Hepatocyte (in vitro differentiated cells): ENCODE results near the gene TYMS. TPM values are rescaled to one million over a fixed set of nuclear protein-coding genes. Genes with fewer than 3 reads are reported as not detected.

Experiments
- DNase-seq: peaks from one replicate; pipeline ENCODE4 v3.0.0-alpha.2; 2016; ENCODE audit warnings: low spot score
- H2AFZ ChIP-seq: fragments of 200-600 bp; sonication (generic); 2 replicates; pipeline ENCODE4 v1.6.0; 2016; ENCODE audit warnings: antibody characterized with exemption, mild to moderate bottlenecking
- H3K27ac ChIP-seq: fragments of 200-600 bp; sonication (generic); 2 replicates; pipeline ENCODE4 v1.5.1; 2016; ENCODE audit warnings: mild to moderate bottlenecking
- H3K27me3 ChIP-seq: fragments of 200-600 bp; sonication (generic); 2 replicates; pipeline ENCODE4 v1.6.1; 2016
- H3K36me3 ChIP-seq: fragments of 200-600 bp; sonication (generic); replicated peaks from 2 replicates; pipeline ENCODE4 v1.5.1; 2016; ENCODE audit warnings: low read depth; ENCODE audit not compliant: insufficient read depth
- H3K4me1 ChIP-seq: fragments of 200-600 bp; sonication (generic); 2 replicates; pipeline ENCODE4 v1.5.1; 2016; ENCODE audit warnings: mild to moderate bottlenecking, moderate library complexity; ENCODE audit not compliant: insufficient read depth
- H3K4me2 ChIP-seq: fragments of 200-600 bp; sonication (generic); 2 replicates; pipeline ENCODE4 v1.6.0; 2016
- H3K4me3 ChIP-seq: fragments of 200-600 bp; sonication (generic); 2 replicates; pipeline ENCODE4 v1.5.1; 2016; ENCODE audit warnings: mild to moderate bottlenecking
- H3K79me2 ChIP-seq: fragments of 200-600 bp; sonication (generic); 2 replicates; pipeline ENCODE4 v1.6.0; 2017; ENCODE audit warnings: mild to moderate bottlenecking
- H3K9me2 ChIP-seq: fragments of 200-600 bp; sonication (generic); replicated peaks from 2 replicates; pipeline ENCODE4 v1.6.0; 2017; ENCODE audit warnings: mild to moderate bottlenecking; ENCODE audit not compliant: insufficient read depth
- H3K9me3 ChIP-seq: fragments of 200-600 bp; sonication (generic); 2 replicates; pipeline ENCODE4 v1.5.1; 2016; ENCODE audit warnings: low read depth, mild to moderate bottlenecking
- H4K20me1 ChIP-seq: fragments of 200-600 bp; sonication (generic); 2 replicates; pipeline ENCODE4 v1.6.0; 2016; ENCODE audit warnings: mild to moderate bottlenecking; ENCODE audit not compliant: insufficient read depth, poor library complexity, severe bottlenecking
- CTCF ChIP-seq: fragments of 200-600 bp; sonication (generic); IDR thresholded peaks from 2 replicates; pipeline ENCODE4 v1.5.1; 2016; ENCODE audit warnings: antibody characterized with exemption, mild to moderate bottlenecking; ENCODE audit not compliant: poor library complexity
- EZH2 ChIP-seq: fragments of 200-600 bp; sonication (generic); IDR thresholded peaks from 2 replicates; pipeline ENCODE4 v1.6.1; 2016; ENCODE audit warnings: antibody characterized with exemption, mild to moderate bottlenecking, borderline replicate concordance
- EZH2phosphoT487 ChIP-seq: fragments of 200-600 bp; sonication (generic); IDR thresholded peaks from one replicate; pipeline ENCODE4 v1.6.1; 2018; ENCODE audit warnings: antibody characterized with exemption, mild to moderate bottlenecking, low read depth, moderate library complexity; ENCODE audit not compliant: unreplicated experiment, severe bottlenecking
- WGBS: methylation state at CpG from one replicate; pipeline ENCODE4 v1.1.6; 2016; ENCODE audit warnings: low lambda C conversion rate; ENCODE audit errors: missing lambda C conversion rate; 5-methylcytosine and 5-hydroxymethylcytosine counted together
- polyA plus RNA-seq: library from polyadenylated mRNA; unstranded; fragments of >200 nt; fragmentation: Nextera tagmentation; extraction: Ambion mirVana; gene quantifications from 2 replicates; pipeline ENCODE4 v1.2.1, GENCODE V29; 2016
- total RNA-seq: library from RNA; depleted of rRNA; stranded (reverse); fragments of >200 nt; gene quantifications from 2 replicates; pipeline ENCODE4 v1.2.3, GENCODE V29; 2014

TYMS gene
- total and polyA plus RNA-seq, 2 experiments from 2014 or later = 15.1 to 39.8 TPM

- Histone ChIP-seq H3K27me3 (no peaks in the 10 kb centered on the region), H2AFZ (no peak overlapping the region), H3K79me2 (peaks cover 39% of the 10 kb centered on the region), H3K4me3 (no peak overlapping the region), H3K27ac (no peak overlapping the region), H3K9me3 (no peaks in the 10 kb centered on the region), H3K36me3 (no peaks in the 10 kb centered on the region), H3K9me2 (no peaks in the 10 kb centered on the region), H3K4me1 (no peaks in the 10 kb centered on the region), H4K20me1 (no peaks in the 10 kb centered on the region), H3K4me2 (no peak overlapping the region)
- no peak for TF ChIP-seq EZH2
- no peak for TF ChIP-seq CTCF
- TF ChIP-seq EZH2phosphoT487 = no peak
- no peak for DNase-seq
- WGBS = 89% methylated on average over 4 of the region's 4 CpGs
Observed at GRCh38 chr18:662197-662596, 4.7 kb downstream of the TYMS start.

- peaks cover under 1% of the 10 kb centered on the region for H3K36me3 ChIP-seq
- TF ChIP-seq EZH2 (no peak), EZH2phosphoT487 (no peak), CTCF (peak; percentile 6)
- no peaks in the 10 kb centered on the region for H3K4me1 ChIP-seq
- H3K27me3 ChIP-seq = no peaks in the 10 kb centered on the region
- H3K9me3 ChIP-seq = no peaks in the 10 kb centered on the region
- no peaks in the 10 kb centered on the region for H4K20me1 ChIP-seq
- WGBS = 93% methylated on average over 8 of the region's 8 CpGs
- no peak overlapping the region for H3K4me2 ChIP-seq
- no peak overlapping the region for H3K27ac ChIP-seq
- DNase-seq = no peak
- H3K4me3 ChIP-seq = no peak overlapping the region
- no peak overlapping the region for H2AFZ ChIP-seq
- H3K79me2 ChIP-seq = peaks cover 15% of the 10 kb centered on the region
- no peaks in the 10 kb centered on the region for H3K9me2 ChIP-seq
Observed at GRCh38 chr18:666177-666576, 8.7 kb downstream of the TYMS start.

- TF ChIP-seq CTCF = no peak
- no peak for TF ChIP-seq EZH2
- no peak for TF ChIP-seq EZH2phosphoT487
- H3K4me1 ChIP-seq = no peaks in the 10 kb centered on the region
- no peak overlapping the region for H3K4me3 ChIP-seq
- H3K27me3 ChIP-seq = no peaks in the 10 kb centered on the region
- no peak overlapping the region for H2AFZ ChIP-seq
- no peaks in the 10 kb centered on the region for H4K20me1 ChIP-seq
- no peak overlapping the region for H3K27ac ChIP-seq
- no peak for DNase-seq
- 97% methylated on average over 3 of the region's 3 CpGs for WGBS
- no peaks in the 10 kb centered on the region for H3K9me2 ChIP-seq
- no peak overlapping the region for H3K4me2 ChIP-seq
- peaks cover 11% of the 10 kb centered on the region for H3K79me2 ChIP-seq
- peaks cover 2% of the 10 kb centered on the region for H3K36me3 ChIP-seq
- no peaks in the 10 kb centered on the region for H3K9me3 ChIP-seq
Observed at GRCh38 chr18:666628-667027, 9.2 kb downstream of the TYMS start.

GRCh38 chr18:668260-668659, 10.8 kb downstream of the TYMS start:
- no peak overlapping the region for H3K4me2 ChIP-seq
- H3K9me3 ChIP-seq = no peaks in the 10 kb centered on the region
- no peaks in the 10 kb centered on the region for H3K4me1 ChIP-seq
- WGBS = 63% methylated on average over 1 of the region's 1 CpG
- H3K79me2 ChIP-seq = peaks cover 6% of the 10 kb centered on the region
- peaks cover 2% of the 10 kb centered on the region for H3K36me3 ChIP-seq
- TF ChIP-seq EZH2phosphoT487 (no peak), EZH2 (no peak), CTCF (no peak)
- H3K27me3 ChIP-seq = no peaks in the 10 kb centered on the region
- H3K4me3 ChIP-seq = no peak overlapping the region
- H3K9me2 ChIP-seq = no peaks in the 10 kb centered on the region
- no peak for DNase-seq
- no peak overlapping the region for H2AFZ ChIP-seq
- no peaks in the 10 kb centered on the region for H4K20me1 ChIP-seq
- peak overlapping the region; percentile 13 for H3K27ac ChIP-seq
